HG02623 (cell line): ENCODE results near the gene DSG4.

Source experiments
- ATAC-seq: cut with Tn5 transposase; IDR thresholded peaks from one replicate; pipeline ENCODE4 v1.9.1; 2021; ENCODE audit warnings: moderate library complexity; ENCODE audit not compliant: unreplicated experiment

DSG4 gene

GRCh38 chr18:31409276-31409675, 32.7 kb downstream of the DSG4 start:
- no peak for ATAC-seq

DNA sequence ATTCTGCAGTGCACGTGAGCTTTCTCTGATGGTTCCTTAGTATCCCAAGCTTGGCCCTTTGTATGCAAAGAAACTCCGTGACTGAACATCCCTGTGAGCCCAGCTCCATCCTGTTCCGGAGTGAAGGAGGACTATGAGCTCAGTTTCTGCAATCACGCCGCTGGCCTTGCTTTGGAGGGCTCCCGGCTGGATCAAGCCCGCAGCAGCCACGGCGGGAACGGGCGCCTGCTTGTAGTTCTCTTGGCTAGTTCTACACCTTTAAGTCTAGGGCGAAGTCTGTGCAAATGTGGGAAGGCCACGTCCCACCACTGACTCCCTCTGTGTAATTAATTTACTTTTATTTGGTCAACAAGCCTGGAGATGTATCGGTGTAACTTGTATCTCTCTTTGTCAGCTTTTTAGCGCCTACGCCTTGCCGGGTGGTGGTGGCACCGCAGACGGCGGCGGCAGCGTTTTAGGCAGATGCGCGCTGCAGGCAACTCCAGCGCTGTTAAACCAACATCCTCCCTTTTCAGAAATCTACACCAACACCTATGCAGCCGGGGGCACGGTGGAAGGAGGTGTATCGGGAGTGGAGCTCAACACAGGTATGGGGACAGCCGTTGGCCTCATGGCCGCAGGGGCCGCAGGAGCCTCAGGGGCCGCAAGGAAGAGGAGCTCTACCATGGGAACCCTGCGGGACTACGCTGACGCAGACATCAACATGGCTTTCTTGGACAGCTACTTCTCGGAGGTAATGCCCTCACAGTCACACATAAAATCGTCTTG, 34.3 kb downstream of the DSG4 start:
- ATAC-seq, result no peak

GRCh38 chr18:31413137-31413536, 36.6 kb downstream of the DSG4 start:
- ATAC-seq, result no peak

GRCh38 chr18:31417850-31418249, 41.3 kb downstream of the DSG4 start:
- ATAC-seq, result no peak

DNA sequence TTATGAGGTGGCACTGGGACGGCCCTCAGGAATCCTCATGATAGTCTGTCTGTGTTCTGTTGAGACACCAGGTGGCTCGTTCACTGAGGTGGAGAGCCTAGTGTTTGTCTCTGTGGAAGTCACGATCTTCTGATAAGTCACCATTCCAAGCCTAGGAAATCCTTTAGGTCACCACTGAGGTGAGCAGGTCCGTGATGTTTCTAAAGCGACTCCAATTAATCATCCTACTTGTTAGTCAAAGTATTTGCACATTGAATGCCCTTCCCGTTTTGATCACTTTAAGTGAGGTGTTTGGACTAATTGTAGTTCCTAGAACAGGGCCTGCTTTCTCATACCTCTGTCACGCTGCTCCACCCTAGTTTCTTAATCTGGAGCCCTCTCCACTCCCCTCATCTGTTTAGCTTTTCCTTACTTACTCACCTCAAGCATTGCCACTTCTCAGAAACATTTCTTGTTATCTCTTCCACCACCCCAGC, 42.9 kb downstream of the DSG4 start:
- ATAC-seq, result no peak

- no peak for ATAC-seq
These were observed 43.5 kb downstream of the DSG4 start for GRCh38 chr18:31420032-31420431.

GRCh38 chr18:31420524-31420923, 43.9 kb downstream of the DSG4 start:
- no peak for ATAC-seq

GRCh38 chr18:31424383-31424988, 47.9 kb downstream of the DSG4 start:
- no peak for ATAC-seq

- ATAC-seq, result no peak
These were observed 49.4 kb downstream of the DSG4 start for GRCh38 chr18:31426021-31426420.

- no peak for ATAC-seq
These were observed 50.4 kb downstream of the DSG4 start for GRCh38 chr18:31426871-31427406.

- no peak for ATAC-seq
These were observed 51.6 kb downstream of the DSG4 start for GRCh38 chr18:31428211-31428610.

DNA sequence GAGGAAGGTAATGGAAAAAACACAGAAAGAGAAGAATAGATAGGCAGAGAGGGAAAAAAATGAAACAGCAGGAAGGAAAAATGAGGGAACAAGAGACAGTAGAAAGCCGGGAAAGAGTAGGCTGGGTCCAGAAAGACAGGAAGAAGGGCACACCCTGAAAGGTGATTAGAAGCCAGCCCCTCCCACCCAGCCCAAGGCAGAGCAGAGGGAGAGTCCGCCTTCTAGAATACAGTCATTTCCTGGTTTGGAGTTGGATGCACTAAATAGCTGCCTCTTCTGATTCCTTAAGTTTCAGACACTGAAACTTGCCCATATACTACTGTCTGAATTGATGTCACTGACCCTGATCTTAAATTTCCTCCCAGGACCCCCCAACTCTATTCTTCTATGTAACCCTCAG, 53.0 kb downstream of the DSG4 start:
- no peak for ATAC-seq

- ATAC-seq, result no peak
These were observed 53.5 kb downstream of the DSG4 start for GRCh38 chr18:31430072-31430471.

GRCh38 chr18:31430554-31430953, 54.0 kb downstream of the DSG4 start:
- no peak for ATAC-seq

GRCh38 chr18:31432316-31432715, 55.7 kb downstream of the DSG4 start:
- ATAC-seq, result no peak

GRCh38 chr18:31436825-31437224, 60.2 kb downstream of the DSG4 start:
- no peak for ATAC-seq

GRCh38 chr18:31438402-31438801, 61.8 kb downstream of the DSG4 start:
- no peak for ATAC-seq

DNA sequence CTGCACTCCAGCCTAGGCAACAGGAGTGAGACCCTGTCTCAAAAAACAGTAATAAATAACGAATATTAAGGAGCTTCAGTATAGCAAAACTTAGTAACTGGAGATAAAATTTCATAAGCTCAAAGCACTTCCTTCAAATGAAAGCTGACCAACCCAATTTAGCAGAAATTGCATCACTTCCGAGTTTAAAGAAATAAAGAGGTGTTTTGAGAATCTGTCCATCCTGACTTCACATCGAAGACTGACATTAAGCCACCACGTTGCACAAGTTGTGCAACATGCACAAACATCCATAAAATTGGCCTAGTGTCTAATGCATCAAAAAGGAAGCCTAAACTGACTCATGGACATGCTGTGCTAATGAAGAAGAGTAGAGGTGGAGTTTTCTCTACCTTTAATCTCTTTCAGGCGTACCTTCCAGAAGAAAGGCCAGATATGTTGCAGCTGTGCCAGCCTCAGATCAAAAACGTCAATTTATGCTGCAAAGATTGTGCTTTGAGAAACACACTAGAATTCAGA, 63.3 kb downstream of the DSG4 start:
- ATAC-seq, result no peak

GRCh38 chr18:31440787-31441186, 64.2 kb downstream of the DSG4 start:
- ATAC-seq, result no peak

GRCh38 chr18:31441493-31441892, 64.9 kb downstream of the DSG4 start:
- ATAC-seq, result no peak

DNA sequence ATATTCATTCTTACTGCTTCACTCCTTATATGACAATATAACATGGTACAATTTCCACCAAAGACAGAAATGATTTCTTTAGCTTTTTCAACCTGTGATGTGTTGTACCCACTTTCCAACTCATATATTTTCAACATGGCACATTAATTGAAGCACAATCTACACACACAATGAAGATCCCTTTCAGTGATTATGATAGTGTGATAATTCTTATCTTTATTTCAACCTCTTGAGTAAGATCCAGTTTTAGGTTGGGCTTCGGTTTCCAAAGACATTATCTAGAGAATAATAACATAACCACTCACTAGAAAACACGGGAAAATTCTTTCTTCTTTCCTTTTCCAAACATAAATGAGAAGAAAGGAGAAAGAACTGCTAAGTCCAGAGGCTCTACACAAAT, 67.6 kb downstream of the DSG4 start:
- no peak for ATAC-seq

DNA sequence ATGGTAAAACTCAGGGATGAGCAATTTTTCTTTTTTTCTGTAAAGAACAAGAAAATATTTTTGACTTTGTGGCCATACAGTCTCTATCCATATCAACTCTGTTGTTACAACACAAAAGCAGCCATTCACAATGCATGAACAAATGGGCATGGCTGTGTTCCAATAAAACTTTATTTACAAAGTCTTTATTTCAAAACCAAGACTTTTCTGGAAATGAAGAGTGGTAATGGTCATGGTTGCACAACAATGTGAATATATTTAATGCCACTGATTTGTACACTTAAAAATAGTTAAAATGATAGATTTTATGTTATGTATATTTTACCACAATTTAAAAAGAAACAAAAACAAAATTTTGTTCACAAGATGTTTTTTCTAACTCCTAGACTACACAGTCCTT, 69.3 kb downstream of the DSG4 start:
- no peak for ATAC-seq
